ENCODE measurements around the gene ST6GALNAC3.
"Not testable (repeated sequence)": the region's sequence is repeated elsewhere in the genome, so short reads cannot be mapped to it uniquely, and the experiment has no call there.

The ST6GALNAC3 gene

DNA sequence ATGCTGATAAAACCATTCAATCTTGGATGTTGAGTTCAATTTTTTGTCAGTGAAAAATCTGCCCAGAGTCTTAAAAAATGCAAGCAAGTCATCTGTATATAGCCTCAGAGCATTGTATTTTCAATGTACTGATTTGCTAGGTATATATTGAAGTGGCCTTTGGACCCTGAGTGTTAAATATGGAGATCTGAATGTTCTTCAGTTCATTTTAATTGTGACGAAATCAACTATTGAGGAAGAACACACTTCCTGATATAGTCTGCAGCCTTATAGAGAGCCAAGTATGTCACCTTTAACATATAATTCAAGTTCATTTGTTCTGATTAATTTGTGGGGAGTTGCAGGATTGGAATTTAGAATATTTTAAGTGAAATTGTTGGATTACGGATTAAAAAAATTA, 128.1 kb downstream of the ST6GALNAC3 start:
- no peak for DNase-seq

DNA sequence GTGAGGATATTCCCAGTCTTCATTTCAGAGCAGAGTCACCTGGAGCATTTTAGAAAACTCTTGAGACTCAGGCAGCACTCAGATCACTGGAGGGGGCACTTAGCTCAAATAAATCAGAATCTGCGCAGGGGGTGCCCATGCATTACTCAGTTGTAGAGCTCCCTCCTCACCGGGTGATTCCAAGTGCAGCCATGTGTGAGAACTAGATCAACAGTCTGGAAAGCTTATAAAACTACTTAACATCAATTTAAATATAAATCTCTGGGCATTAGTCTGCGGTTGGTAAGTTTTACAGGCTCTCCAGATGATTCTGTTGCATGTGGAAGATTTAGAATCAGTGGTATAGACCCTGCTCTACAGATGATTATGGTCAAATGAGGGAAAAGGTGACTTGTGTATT, 128.6 kb downstream of the ST6GALNAC3 start:
- DNase-seq = no peak

DNA sequence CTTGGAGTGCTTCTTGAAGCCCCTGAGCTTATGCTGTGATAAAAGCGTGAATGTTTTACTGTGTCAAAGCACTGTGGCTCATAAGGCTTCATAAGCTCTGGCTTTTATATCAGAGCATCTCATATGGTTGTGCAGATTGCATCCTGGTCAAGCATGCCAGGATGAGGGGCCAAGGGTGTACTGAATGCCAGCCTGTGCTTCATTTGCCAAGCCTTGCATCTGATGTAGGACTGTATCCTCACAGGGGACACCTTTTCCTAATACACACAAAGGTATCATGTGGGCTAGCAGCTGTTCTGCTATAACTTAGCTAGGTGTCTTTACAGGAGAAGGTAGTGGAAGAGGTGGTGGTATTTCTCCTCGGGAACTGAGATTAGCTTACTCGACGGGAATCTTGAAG, 134.7 kb downstream of the ST6GALNAC3 start:
- no peak for DNase-seq

DNA sequence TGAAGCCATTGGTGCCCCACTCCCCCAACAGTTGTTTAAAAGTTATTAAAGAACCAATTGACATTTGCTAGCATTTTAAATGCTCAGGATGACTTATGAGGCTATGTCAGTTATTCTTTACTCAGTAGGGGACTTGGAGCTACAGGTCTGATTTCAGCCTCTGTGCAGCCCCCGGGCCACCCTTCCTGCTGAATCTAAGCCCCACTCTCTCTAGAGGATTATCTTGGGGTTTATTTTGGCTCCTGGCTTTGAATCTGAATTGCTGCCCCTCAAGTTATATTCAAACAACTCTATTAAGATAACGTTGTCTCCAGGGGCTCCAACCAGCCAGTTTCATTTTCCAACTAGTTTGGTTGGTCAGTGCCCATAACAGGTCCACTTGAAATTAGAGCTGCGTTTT, 135.1 kb downstream of the ST6GALNAC3 start:
- no peak for DNase-seq

DNA sequence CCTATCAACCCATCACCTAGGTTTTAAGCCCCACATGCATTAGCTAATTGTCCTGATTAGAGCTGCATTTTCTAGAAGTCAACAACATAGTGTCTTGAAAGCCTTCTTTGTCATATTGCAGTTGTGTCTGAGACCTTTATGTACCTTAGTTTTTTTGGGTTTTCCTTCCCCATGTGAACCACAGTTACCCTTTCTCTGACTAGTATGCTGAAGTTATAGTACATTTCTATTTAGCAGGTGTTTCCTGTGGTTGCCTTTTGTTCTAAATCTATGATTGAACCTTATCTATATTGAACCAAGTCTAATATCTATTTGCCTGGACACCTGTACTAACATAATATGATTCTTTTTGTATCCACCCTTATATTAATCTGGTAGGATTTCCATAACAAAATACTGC, 135.6 kb downstream of the ST6GALNAC3 start:
- no peak for DNase-seq

DNA sequence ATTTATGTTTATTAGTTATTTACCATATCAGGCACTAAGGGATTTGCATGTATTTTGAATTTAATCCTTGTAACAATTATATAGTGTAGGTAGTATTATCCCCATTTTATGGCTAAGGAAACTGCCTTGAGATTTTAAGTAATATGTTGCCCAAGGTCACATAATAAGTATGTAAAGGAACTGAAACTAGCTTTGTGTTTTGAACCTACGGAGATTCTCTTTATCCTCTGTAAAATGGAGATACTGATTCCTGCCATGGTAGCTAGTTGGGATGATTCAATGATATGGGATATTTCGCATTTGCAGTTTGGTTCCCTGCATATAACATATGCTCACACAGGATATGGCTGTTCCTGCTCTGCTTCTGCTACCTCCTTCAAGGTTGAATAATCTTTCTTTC, 144.3 kb downstream of the ST6GALNAC3 start:
- DNase-seq = no peak

DNA sequence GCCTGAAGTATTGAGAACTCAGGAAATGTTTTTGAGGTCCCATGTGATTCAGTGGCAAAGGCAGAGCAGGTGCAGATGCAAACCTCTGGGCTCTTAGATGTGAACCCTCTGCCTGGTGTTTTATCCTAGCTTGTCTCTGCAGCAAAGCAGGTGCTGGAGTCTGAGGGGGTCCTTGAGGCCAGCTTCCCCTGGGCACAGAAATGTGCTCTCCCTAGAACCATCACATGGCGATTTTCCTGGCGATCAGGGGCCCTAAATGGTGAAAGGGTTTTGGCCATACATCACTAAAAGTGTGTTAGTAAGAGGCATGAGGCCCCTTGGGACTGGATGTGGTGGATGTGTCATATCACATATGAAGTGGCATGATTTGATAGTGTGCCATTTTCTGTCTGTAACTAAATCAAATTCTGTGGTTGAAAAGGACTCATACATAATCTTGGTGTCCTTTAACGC, 144.8 kb downstream of the ST6GALNAC3 start:
- DNase-seq = no peak

DNA sequence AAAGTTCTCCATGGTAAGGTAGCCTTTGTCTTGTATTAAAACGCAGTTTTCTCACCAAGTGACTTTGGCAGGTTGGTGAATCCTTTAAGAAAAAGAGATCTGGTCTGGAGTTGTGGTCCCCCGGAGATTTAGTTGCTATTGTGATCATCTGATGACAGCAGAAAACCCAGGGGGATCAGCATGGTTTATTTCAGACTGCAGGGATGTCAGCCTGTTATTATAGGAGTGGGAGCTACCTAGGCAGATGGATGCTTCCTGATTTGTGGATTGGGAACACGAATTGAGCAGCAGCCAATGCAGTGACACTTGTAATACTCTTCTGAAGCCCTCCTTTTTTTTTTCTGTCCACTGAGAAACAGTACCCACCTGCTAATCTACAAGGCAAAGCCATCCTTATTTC, 150.2 kb downstream of the ST6GALNAC3 start:
- no peak for DNase-seq

DNA sequence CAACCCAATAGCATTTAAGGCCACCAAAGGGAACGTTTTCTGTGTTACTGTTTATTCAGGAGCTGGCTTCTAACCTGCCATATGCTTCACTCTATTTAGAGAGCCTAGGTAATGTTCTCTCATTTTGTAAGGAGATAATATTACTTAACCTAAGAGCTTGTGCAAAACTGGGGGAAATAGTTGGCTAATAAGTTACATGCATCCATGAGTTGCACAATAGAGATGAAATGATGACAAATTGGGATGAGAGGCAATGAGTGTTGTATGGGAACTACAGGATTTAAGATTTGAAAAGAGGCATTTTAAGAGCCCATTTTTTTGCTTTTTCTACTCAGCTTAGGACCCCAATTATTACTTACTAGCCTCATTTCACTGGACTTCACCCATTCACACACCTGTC, 151.0 kb downstream of the ST6GALNAC3 start:
- peak; percentile 12 to 15 for DNase-seq

DNA sequence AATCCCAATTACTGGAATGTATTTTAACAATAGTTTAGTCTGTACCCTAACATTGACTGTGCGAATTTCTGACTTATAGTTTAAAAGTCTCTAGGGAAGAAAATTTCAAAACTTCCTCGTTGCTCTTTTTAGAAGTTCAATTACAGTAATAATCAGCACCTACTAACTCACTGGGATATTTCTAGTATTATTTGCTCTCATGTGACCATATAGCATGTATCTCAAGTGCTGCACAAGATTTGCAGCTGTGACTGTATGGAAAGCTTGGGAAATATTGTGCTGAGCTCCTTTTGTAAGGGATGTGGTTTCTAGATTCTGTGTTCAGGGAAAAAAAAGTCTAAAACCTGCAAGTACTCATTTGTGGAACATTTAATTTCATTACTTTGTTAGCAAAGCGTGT, 153.1 kb downstream of the ST6GALNAC3 start:
- DNase-seq = no peak

DNA sequence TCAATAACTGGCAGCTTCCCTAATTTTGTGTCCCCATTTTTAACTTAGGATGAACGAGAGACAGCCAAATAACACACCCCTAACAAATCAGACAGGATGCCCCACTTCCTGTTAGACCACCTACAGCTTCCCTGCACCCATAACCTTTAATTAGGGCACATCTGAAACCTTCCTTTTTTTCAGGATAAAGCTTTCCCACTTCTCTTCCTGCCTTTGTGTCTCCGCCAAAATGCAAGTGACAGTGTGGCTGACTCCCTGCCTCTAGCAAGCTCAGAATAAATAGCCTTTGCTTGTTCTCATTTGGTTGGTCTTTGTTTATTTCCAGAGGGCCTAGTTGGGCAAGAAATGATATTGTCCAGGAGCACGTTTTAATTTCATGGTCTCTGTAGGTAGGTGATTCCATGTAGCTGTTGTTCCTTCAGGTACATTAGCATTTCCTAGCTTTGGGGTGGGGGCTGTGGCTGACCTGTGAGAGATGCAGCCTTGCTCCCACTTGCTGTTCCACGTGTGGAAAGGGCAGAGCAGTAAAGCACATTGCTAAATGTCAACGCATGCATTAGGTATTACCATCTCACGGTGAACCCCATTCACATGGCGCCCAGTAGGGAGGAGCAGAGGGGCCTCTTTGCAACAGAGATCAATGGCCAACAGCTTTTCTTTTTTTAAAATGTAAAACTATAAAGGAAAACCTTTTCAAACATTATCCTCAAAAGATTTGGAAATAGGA, 154.9 kb downstream of the ST6GALNAC3 start:
- DNase-seq = no peak

DNA sequence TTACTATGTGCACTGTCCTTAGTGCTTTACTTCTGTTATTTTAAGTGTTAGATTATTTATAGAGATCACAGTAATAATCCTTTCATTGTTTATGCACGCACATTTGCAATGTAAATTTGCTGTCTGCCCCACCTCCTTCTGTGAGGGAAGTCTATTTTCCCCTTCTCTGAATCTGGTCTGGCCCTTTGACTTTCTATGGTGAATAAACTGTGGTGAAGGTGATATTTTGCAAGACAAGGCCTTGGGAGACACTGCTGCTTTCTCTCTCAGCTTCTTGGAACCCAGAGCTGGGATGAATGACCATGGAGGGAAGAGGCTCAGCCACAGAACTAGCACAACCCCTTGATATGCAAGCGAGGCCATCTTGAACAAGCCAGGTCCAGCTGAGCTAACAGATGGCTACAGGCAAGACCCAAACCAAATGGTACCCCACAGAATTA, 156.3 kb downstream of the ST6GALNAC3 start:
- DNase-seq = no peak

DNA sequence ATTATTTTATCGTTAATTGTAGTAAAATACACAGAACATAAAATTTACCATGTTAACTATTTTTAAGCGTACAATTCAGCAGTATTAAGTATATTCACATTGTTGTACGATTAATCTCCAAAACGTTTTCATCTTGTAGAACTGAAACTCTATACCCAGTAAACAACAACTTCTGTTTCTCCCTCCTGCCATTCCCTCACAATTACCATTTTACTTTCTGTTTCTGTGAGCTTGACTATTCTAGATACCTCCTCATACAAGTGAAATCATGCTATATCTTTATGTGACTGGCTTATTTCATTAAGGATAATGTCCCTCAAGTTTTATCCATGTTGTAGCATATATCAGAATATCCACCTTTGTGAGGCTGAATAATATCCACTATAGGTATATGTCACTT, 156.8 kb downstream of the ST6GALNAC3 start:
- DNase-seq = no peak

DNA sequence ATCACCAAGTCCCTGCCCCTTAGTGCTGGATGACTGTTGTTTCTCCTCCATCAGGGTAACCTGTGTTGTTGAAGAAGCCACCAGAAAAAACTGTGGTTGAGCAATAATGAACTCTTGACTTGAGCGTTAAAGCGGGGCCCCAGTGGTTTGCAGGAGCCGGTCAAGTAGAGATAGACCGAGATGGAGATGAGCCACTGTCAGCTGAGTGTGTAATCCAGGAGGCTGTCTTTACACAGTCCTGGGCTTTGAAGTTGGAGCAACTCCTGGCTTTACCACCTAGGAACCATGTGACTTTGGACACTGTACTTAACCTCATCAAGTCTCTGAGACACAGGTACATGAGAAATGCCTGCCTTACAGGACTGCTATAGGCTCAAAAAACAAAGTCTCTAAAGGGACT, 158.1 kb downstream of the ST6GALNAC3 start:
- DNase-seq = no peak

DNA sequence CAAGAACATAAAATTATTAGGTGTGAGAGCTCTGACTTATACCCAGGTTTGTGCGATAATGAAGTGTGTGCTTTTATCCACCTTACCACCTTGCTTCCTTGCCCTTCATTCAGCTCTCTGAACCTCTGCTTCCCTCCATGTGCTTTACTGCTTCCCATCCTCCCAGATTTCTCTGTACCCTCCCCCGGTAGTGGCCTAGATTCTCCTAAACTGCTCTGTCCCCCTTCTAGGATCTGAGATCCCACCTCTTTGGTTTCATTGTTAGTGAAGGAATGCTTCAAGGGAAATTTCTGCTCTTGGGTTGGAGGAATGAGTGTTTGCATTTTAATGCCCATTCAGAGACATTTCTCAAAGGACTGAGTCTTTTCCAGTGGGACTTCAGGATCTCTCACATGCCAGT, 159.5 kb downstream of the ST6GALNAC3 start:
- DNase-seq = no peak

DNA sequence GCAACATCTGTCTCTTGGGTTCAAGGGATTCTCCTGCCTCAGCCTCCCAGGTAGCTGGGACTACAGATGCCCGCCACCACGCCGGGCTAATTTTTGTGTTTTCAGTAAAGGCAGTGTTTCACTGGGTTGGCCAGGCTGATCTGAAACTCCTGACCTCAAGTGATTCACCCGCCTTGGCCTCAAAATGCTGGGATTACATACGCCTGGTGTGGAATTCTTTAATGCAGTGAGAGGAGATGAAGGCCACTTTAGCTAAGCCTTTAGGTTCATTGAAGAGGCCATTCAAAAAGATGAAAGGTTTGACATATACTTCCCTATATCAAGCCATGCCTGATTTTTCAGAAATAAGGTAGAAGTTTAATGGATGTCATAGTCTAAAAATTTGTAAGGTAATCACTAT, 162.7 kb downstream of the ST6GALNAC3 start:
- no peak for DNase-seq

DNA sequence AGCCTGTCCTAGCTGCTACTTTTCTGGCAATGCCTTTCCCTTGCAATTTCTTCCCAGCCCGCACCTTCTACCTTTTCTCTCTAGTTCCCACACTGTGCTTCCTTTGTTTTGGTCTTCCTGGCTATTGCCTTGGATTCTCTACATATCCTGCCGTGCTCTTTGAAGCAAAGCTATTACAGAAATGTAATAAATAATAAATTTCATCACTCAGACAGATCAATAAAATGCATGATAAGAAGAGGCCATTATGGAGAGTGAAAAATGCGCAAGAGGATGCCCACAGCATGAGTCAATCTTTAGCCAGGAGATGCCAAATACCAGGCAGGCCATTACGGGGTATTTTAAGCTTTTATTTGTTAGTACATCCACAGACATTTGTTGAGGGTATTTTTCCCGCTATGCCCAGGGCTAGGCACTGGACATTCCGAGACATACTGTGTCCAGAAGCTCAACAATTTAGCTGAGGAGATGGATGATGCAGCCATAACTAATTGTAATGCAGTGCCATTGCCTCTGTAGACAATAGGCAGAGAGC, 163.6 kb downstream of the ST6GALNAC3 start:
- no peak for DNase-seq

DNA sequence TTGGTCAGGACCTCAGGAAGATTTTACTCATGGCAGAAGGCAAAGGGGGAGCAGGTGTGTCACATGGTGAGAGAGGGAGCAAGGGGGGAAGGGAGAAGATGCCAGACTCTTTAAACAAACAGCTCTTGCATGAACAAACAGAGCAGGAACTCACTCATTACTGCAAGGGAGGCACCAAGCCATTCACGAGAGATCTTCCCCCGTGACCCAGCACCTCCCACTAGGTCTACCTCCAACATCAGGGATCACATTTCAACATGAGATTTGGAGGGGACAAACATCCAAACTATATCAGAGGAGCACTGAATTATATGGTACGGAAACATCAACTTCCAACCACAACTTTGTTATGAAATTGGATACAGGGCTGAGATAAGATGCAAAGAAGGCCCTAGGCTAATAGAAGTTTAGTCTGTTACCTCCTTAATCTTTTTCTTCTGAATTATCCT, 164.9 kb downstream of the ST6GALNAC3 start:
- DNase-seq = no peak

DNA sequence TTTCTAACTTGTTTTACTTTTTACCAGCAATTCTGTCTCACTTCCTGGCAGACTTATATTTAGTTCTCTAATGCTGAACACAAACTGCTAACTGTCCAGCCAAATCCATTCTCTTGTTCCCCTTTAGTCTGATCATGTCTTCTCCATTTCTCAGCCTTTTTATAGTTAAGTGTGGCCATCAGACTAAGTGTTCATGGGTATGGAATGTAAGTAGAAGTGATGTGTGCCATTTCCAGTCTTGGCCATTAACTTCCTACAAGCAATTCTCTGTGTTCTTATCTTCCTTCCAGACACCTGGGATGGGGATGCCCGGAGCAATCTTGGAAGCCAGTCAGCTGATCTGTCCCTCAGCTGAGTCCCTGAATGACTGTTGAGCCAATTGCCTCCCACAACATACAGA, 165.8 kb downstream of the ST6GALNAC3 start:
- DNase-seq = no peak

DNA sequence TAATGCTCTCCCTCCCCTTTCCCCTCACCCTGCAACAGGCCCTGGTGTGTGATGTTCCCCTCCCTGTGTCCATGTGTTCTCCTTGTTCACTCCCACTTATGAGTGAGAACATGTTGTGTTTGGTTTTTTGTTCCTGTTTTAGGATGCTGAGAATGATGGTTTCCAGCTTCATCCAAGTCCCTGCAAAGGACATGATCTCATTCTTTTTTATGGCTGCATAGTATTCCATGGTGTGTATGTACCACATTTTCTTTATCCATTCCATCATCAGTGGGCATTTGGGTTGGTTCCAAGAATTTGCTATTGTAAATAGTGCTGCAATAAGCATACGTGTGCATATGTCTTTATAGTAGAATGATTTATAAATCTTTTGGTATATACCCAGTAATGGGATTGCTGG, 168.0 kb downstream of the ST6GALNAC3 start:
- not testable (repeated sequence) for DNase-seq

DNA sequence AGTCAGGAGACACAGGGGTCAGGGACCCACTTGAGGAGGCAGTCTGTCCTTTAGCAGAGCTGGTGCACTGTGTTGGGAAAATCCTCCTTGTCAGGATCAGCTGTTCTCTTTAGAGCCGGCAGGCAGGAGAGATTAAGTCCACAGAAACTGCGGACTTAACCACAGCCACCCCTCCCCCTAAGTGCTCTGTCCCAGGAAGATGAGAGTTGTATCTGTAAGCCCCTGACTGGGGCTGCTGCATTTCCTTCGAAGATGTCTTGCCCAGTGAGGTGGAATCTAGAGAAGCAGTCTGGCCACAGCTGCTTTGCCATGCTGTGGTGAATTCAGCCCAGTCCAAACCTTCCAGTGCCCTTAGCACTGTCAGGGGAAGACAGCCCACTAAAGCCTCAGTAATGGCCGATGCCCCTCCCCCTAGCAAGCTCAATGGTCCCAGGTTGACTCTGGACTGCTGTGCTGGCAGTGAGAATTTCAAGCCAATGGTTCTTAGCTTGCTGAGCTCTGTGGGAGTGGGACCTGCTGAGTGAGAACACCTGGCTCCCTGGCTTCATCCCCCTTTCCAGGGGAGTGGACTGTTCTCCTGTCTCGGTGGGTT, 172.8 kb downstream of the ST6GALNAC3 start:
- no peak for DNase-seq

DNA sequence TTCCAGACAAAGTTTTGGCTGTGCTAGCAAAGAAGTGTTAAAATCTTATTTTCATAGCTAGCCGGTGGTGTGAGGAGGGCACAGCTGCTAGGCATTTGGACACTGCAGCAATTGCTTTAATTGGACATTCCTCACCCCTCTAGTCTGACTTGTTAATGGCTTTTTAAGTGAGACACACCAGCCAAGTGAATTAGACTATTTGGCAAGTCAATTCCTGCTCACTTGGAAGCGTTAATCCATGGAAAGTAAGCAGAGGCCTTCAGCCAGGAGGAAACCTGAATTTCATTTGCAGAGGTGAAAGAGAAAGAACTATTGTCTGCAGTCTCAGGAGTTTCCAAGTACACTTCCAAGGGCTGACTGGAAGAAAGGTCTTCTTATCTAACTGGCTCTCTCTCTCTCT, 175.7 kb downstream of the ST6GALNAC3 start:
- no peak for DNase-seq

DNA sequence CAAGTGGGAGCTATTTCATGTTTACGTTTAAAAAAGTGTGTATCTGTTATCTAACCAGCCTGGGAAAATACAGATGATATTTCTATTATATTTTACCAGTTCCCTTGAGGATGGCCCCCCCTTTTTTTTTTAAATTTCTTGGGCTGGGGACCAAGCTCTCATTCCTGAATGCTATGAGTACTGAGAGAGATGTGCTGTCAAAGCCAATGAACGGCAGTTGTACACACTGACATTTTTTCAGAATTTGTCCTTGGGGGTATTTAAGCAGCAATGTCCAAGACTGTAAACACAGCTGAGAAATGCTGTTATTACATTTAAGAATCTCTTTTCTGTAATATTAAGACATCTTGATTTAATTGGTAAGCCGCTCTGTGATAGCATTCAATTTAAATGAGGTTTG, 177.9 kb downstream of the ST6GALNAC3 start:
- no peak for DNase-seq

Measured in inflammatory macrophage treated with lipopolysaccharide for 1 hour (primary cell).